KOPT-K1 (cell line): ENCODE measurements around the gene ACOT6.
"Not testable (repeated sequence)": the region's sequence is repeated elsewhere in the genome, so short reads cannot be mapped to it uniquely, and the experiment has no call there.

Experiments
- H3K27ac ChIP-seq: fragments of 200-600 bp; sonication (generic); 2 replicates; pipeline ENCODE4 v1.5.1; 2016; ENCODE audit warnings: antibody characterized with exemption, mild to moderate bottlenecking, low read depth, low read length; ENCODE audit not compliant: poor library complexity, severe bottlenecking
- H3K36me3 ChIP-seq: fragments of 200-600 bp; sonication (generic); 2 replicates; pipeline ENCODE4 v1.5.1; 2017; ENCODE audit warnings: antibody characterized with exemption, mild to moderate bottlenecking, low read length, moderate library complexity; ENCODE audit not compliant: insufficient read depth
- H3K9me3 ChIP-seq: fragments of 200-600 bp; sonication (generic); 2 replicates; pipeline ENCODE4 v1.5.1; 2017; ENCODE audit warnings: antibody characterized with exemption, low read length, mild to moderate bottlenecking; ENCODE audit not compliant: insufficient read depth, poor library complexity, severe bottlenecking

The ACOT6 gene

DNA sequence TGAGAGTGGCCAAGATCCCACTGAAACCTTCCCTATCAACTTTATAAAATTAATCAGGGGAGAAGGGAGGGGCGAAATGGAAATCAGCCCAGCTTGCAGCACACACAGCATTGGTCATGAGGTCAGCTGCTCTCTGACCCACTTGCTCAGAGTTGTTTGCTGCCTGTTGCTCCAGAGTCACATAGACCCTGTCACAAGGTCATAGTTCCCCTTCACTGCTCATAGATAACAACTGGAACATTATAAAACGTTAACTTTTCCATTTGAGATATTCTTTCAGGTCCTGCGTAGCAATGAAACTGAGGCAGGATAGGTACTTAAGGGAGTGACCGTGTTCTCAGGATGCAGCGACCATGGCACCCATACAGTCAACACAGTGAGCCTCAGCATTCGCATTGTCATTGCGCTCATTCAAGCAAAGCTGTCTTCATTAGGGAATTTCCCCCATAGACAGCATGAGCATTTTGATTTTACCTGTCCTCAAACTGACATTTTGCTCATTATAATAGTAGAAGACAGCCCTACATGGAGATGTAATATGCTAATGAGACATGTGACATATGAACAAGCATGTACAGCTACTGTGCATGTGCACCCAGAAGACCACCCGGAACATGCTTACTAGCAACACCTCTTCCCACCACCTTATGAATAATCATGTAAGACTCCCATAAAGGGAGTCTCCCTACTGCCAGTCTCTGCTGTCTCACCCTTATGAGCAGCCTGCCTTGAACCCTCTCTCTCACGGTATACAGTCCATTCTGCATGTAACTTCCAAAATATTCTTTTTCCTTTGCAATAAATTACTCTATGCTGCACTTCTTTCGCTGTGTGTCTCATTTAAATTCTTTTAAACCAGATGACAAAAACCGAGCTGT, 30.0 kb upstream of the ACOT6 start:
- H3K27ac ChIP-seq, H3K36me3 ChIP-seq, H3K9me3 ChIP-seq: not testable (repeated sequence)

- Histone ChIP-seq H3K36me3 (no peaks in the 10 kb centered on the region), H3K27ac (no peak overlapping the region), H3K9me3 (no peaks in the 10 kb centered on the region)
These were observed 23.6 kb upstream of the ACOT6 start for GRCh38 chr14:73588695-73589094.

- no peak overlapping the region for H3K27ac ChIP-seq
- H3K36me3 ChIP-seq: no peaks in the 10 kb centered on the region
- no peaks in the 10 kb centered on the region for H3K9me3 ChIP-seq
These were observed 23.2 kb upstream of the ACOT6 start for GRCh38 chr14:73589116-73589515.

- H3K9me3 ChIP-seq, H3K27ac ChIP-seq, H3K36me3 ChIP-seq: not testable (repeated sequence)
These were observed 21.7 kb upstream of the ACOT6 start for GRCh38 chr14:73590673-73591004.

- H3K36me3 ChIP-seq: no peaks in the 10 kb centered on the region
- no peaks in the 10 kb centered on the region for H3K9me3 ChIP-seq
- H3K27ac ChIP-seq: no peak within 1 kb of the TSS
These were observed 20.4 kb upstream of the ACOT6 start, which contains the start of gene ACOT4 for GRCh38 chr14:73591690-73592449. Gene ACOT4 (plus strand): TSS chr14:73591873. CDS start chr14:73591960, 87 bp downstream.

DNA sequence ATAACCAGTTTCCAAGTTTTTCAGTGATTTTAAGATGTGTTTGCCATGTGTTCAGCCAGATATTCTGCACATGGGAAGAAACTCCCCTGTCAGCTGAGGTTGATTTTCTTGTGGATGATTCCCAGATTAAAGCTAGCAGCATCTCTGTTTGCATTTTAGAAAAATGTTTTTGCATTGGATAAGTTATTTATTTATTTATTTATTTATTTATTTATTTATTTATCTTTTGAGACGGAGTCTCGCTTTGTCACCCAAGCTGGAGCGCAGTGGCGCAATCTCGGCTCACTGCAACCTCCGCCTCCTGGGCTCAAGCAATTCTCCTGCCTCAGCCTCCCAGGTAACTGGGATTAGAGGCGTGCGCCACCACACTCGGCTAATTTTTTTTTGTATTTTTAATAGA, 17.8 kb upstream of the ACOT6 start:
- H3K36me3 ChIP-seq: no peaks in the 10 kb centered on the region
- no peaks in the 10 kb centered on the region for H3K9me3 ChIP-seq
- no peak overlapping the region for H3K27ac ChIP-seq

- no peak overlapping the region for H3K27ac ChIP-seq
- no peaks in the 10 kb centered on the region for H3K36me3 ChIP-seq
- no peaks in the 10 kb centered on the region for H3K9me3 ChIP-seq
These were observed 12.8 kb upstream of the ACOT6 start for GRCh38 chr14:73599499-73599898.

DNA sequence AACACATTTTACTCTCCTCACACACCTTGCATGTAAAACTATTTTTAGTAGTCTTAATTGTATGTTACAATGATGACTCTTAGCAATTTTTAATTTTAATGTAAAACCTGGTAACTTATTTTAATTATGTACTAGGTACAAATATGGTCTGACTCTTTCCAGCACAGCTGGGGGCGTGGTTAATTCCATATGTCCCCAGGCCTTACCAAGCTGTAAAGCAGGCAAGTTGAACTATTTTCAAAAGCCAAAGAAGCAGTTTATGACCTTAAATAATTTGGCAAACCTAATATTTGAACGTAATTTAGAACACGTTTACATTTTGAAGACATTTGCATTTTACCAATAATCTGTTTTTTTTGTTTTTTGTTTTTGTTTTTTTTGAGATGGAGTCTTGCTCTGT, 9.3 kb upstream of the ACOT6 start:
- Histone ChIP-seq H3K27ac (no peak overlapping the region), H3K9me3 (peaks cover 11% of the 10 kb centered on the region)

DNA sequence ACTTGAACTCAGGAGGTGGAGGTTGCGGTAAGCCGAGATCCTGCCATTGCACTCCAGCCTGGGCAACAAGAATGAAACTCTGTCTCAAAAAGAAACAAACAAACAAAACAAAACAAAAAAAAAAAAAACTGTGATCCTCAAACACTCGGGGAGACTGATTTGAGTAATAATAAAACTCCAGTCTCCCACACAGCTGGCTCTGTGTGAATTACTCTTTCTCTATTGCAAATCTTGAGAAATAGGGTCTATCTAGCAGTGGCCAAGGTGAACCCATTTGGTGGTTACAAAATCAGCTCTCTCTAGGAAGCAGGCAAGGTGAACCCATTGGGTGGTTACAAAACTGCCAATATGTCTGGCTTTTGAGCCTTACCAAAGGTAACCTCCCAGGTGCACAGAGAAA, 6.0 kb upstream of the ACOT6 start:
- H3K36me3 ChIP-seq: no peaks in the 10 kb centered on the region
- peaks cover 11% of the 10 kb centered on the region for H3K9me3 ChIP-seq
- H3K27ac ChIP-seq: no peak overlapping the region

More for the DNA sequence above, 9.3 kb upstream of the ACOT6 start:
- no peaks in the 10 kb centered on the region for H3K36me3 ChIP-seq

- no peaks in the 10 kb centered on the region for H3K36me3 ChIP-seq
- no peak overlapping the region for H3K27ac ChIP-seq
- H3K9me3 ChIP-seq: peaks cover 11% of the 10 kb centered on the region
These were observed 5.1 kb upstream of the ACOT6 start for GRCh38 chr14:73607241-73607640.

GRCh38 chr14:73610687-73611086, 1.6 kb upstream of the ACOT6 start:
- Histone ChIP-seq H3K27ac (no peak overlapping the region), H3K9me3 (peaks cover 11% of the 10 kb centered on the region), H3K36me3 (no peaks in the 10 kb centered on the region)

DNA sequence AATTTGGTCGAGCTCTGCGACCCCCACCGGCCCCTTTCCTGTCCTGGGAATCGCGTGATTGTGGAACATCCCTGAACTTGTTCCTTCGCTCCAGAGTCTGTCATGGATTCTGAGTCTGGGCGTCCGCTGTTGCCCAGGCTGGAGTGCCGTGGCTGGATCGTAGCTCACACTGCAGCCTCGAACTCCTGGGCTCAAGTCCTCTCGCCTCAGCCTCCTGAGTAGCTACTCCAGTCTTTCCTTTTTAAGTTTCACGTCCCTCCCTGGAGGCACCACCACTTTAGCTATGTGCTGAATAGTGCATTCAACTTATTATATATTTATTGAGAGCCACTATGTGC, 698 bp downstream of the ACOT6 start:
- no peaks in the 10 kb centered on the region for H3K36me3 ChIP-seq
- H3K9me3 ChIP-seq: no peaks in the 10 kb centered on the region
- no peak overlapping the region for H3K27ac ChIP-seq

DNA sequence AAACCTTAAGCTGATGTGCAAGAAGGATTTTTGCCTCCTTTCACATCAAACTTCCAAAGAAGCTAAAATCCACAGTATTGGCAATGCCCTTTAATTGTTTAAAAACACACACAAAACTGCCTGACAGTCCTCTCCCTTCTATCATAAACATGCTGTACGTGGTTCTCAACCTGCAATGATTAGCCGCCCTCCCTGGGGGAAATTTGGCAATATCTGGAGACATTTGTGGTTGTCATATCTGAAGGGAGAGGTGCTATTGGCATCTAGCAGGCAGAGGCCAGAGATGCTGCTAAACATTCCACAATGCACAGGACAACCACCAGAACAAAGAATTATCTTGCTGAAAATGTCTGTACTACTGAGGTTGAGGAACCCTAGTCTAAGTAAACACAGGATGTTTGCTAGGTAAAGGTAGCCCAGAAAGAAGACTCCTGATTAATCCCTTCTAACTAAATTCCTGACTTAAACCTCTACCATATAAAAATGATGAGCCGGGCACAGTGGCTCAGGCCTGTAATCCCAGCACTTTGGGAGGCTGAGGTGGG, 1.2 kb downstream of the ACOT6 start:
- no peak overlapping the region for H3K27ac ChIP-seq
- H3K9me3 ChIP-seq: no peaks in the 10 kb centered on the region

DNA sequence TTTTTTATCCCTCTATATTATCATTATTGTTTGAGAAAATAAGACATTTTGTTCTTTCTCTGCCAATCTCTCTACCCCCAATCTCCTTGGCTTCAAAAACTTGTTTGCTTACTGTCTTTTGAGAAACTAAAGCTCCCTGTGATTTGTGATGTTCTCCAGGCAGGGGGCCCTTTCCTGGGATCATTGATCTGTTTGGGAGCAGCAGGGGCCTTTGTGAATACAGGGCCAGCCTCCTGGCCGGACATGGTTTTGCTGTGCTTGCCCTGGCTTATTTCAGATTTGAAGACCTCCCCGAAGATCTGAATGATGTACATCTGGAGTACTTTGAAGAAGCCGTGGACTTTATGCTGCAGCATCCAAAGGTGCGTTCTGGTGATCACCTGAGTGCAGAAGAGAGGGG, 4.5 kb downstream of the ACOT6 start:
- no peaks in the 10 kb centered on the region for H3K9me3 ChIP-seq
- H3K27ac ChIP-seq: no peak overlapping the region

More for the DNA sequence above, 1.2 kb downstream of the ACOT6 start:
- no peaks in the 10 kb centered on the region for H3K36me3 ChIP-seq

DNA sequence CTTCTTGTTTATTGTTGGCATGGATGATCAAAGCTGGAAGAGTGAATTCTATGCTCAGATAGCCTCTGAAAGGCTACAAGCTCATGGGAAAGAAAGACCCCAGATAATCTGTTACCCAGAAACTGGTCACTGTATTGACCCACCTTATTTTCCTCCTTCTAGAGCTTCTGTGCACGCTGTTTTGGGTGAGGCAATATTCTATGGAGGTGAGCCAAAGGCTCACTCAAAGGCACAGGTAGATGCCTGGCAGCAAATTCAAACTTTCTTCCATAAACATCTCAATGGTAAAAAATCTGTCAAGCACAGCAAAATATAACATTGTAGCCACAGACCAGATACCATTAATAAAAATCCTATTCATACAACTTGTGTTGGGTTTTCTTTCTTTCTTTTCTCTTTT, 7.2 kb downstream of the ACOT6 start:
- Histone ChIP-seq H3K27ac (no peak overlapping the region), H3K36me3 (no peaks in the 10 kb centered on the region), H3K9me3 (no peaks in the 10 kb centered on the region)

More for the DNA sequence above, 4.5 kb downstream of the ACOT6 start:
- H3K36me3 ChIP-seq: no peaks in the 10 kb centered on the region
